ENCODE data around the gene RAC2.

RAC2 gene

DNA sequence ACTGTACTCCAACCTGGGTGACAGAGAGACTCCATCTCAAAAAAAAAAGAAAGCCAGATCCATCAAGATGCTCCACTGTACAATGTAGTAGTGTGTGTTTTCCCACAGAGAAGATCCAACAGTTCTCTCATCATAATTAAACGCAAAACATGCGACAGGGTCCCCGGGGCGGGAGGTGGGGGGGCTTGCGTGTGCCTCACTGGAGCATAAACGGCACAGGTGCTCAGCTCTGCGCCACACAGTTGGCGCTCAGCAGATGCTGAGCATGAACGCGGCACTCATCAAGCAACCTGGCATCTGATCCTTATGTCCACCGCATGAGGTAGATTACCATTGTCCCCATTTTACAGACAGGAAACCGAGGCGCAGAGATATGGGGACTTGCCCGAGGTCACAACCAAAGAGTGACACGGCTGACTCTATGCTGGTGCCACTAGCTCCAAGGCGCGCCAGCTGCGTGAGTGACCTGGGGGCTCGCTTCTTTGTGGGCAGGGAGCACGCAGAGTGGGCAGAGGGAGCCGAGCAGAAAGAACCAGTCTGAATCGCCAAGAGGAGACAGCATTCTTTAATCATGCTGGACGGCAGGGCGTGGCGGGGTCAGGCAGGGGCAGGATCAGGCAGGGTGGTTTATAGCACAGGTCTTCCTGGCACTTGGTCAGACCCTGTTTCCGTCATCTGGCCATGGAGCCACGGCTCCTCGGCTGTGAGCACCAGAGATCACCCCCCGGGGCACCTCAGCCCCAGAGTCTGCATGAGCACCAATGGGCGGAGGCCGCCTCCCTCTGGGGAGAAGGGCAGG, 64.2 kb downstream of the RAC2 start:
- in situ Hi-C loops (cut with HindIII; ENCODE audit: low sequenced_read_pairs): loop anchor here (10.0 kb wide), 1 partner anchor 125 kb away; the partner anchor contains the start of gene KCTD17

DNA sequence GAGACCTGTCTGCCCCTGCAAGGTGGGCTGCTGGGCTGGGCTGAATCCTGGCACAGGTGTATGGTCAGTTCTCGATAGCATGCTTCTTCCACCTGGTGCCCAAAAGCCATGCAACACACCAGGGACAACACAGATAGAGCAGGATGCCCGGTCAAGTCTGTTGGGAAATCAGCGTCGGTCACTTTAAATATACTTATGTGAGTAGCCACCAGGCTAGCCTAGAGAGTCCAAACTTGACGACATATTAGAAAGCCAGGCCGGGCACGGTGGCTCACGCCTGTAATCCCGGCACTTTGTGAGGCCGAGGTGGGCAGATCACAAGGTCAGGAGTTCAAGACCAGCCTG, 65.0 kb downstream of the RAC2 start:
- in situ Hi-C loops (cut with HindIII; ENCODE audit: low sequenced_read_pairs): no loop called here

DNA sequence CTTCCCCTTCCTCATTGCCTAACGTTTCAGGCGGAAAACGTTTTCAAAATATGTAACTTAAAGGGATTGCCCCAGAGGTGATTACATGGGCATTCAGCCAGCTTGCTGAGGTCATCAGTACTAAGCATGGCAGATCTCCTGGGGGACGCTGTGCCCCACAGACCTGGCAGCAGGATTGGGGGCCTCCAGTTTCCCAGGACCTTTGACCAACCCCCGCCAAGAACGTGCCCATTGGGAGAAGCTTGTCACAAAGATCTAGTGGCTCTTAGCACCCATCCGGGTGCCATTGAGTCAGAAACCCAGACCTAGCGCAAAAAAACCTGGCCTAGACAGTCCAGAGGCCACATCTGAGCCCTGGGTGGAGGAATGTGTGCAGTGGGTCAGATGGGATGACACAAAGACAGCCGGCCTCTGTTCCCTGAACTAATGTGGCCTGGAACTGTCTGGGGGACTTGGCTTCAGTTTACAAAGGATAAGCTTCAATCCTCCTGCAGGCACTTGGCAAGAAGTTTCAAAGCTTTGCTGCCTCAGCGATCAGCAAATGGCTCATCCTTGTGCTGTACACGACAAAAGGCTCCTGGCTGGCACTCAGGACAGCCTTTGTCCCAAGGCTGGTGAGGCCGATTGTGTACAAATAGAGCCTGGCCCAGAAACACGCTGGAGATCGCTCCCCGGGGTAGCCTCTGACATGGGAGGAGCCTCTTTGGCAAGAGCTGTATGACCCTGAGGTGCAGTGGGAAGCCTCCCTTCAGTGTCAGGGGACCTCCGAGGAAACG, 65.5 kb downstream of the RAC2 start:
- in situ Hi-C loops (cut with HindIII; ENCODE audit: low sequenced_read_pairs): no loop called here

DNA sequence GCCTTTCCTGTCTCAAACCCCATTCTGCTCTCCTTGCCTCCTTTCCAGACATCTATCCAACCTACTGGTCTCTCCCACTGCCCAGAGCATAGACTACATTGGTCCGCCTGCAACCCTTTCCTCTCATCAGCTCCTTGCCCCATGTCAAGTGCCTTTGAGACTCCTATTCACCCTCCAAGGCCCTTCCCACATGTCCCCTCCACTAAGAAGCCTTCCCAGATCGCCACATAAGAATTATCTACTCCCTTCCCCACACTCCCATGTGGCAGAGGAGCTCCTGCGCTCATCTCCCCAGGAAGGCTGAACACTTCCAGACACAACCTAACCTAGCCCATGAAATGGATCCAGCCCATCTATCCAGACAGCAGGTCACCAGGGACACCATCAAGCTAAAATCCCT, 66.3 kb downstream of the RAC2 start:
- in situ Hi-C loops (cut with HindIII; ENCODE audit: low sequenced_read_pairs): no loop called here

DNA sequence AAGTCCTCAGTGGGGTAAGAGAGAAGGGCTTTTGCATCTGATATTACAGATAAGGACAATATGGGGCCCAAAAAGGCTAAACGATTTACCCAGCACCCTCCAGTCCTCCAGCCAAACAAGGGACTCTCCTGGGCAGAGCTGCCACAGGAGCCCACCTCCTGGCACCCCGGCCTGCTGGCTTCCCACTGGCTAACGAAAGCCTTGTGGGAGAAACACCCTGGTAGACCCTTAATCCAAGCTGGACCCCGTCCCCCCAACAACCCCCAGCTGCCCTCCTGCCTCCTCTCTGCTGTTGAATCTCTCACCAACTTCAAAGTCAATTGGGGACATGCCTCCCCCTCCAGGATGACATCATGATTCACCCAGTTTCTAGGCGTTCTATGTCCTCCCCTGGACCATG, 66.8 kb downstream of the RAC2 start:
- in situ Hi-C loops (cut with HindIII; ENCODE audit: low sequenced_read_pairs): no loop called here

DNA sequence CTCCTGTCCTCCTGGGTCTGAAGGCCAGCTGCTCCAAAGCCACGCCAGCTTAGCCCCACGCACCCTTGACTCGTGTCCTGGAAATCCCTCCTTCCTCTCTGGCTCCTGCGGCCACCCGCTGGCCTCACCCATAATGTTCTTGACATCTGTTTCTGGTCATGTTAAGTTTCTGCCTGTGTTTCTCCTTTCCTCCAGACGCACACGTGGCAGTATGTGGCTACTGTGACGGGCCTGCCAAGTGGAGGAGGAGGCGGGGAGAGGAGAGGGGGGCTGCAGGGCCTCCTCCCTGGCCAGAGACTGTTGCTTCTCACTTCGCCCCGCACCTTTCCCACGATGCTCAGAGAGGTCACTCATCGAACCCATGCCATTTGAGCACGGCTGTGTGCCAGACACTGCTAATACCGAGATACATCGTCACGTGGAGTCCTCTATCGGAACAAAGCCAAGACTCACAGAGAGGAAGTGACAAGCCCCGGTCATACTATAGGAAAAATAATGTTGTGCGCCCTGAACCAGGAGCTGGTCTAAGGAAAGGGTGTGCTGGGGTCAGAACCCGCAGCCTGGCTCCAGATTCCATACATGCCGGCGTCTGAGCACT, 67.5 kb downstream of the RAC2 start:
- in situ Hi-C loops (cut with HindIII; ENCODE audit: low sequenced_read_pairs): no loop called here

DNA sequence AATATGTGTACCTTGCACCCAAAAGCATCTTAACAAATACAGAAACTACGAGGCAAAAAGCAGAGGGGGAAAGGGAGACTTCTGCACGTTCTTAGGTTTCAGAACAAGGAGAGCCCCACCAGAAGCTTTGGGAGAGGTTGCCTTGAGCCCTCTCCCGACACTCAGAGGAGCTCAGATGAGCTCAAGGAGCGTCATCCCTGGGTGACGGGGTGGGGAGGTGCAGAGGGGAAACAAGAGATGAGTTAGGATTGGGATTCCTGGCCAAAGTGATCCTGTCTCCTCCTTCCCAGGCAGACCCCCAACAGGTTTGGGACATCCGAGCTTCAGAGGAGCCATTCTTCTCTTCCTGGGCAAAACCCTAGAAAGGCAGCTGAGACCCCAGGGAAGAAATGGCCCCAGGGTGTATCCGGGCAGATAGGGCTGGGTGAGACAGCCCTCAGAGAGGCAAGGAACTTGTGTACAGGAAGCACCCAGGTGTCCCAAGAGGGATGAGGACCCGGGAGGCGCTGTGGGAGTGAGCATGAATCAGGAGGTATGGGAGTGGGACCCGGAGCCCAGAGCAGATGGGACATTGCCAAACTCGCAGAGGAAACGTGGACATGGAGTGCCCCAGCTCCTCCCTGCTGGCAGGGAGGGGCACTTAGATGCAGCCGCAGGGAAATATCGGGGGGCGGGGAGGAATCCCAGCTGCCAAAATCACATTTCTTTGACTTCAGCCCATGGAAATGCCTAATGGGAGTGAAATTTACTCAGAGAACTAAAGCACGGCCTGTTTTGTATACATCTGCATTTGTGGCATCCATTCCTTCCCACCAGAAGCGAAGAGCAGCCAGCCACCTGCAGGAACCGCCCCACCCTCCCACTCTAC, 68.4 kb downstream of the RAC2 start:
- in situ Hi-C loops (cut with HindIII; ENCODE audit: low sequenced_read_pairs): no loop called here

Data from DLD1 (cell line).